ENCODE results near the gene RNF4.
"Not testable (repeated sequence)": the region's sequence is repeated elsewhere in the genome, so short reads cannot be mapped to it uniquely, and the experiment has no call there.

Gene RNF4

GRCh38 chr4:2468456-2469191 lies at the start of gene RNF4:
Gene RNF4 (plus strand): TSS chr4:2469106. CDS start chr4:2490494, 21,388 bp downstream.
- H3K4me3 ChIP-seq: peak within 1 kb of the TSS; percentile 63 to 100 (median 91)
- H3K27ac ChIP-seq: peak within 1 kb of the TSS; percentile 80 to 99 (median 93)

- Histone ChIP-seq H3K27ac (no peak overlapping the region), H3K4me3 (no peak overlapping the region)
Observed at GRCh38 chr4:2419814-2420213, 49.1 kb upstream of the RNF4 start.

GRCh38 chr4:2421928-2422327 lies 47.0 kb upstream of the RNF4 start:
- Histone ChIP-seq H3K4me3 (no peak overlapping the region), H3K27ac (no peak overlapping the region)

GRCh38 chr4:2423066-2423465 lies 45.8 kb upstream of the RNF4 start:
- H3K27ac ChIP-seq: no peak overlapping the region
- no peak overlapping the region for H3K4me3 ChIP-seq

- Histone ChIP-seq H3K27ac (no peak overlapping the region), H3K4me3 (no peak overlapping the region)
Observed at GRCh38 chr4:2423695-2424094, 45.2 kb upstream of the RNF4 start.

GRCh38 chr4:2424581-2424980 lies 44.3 kb upstream of the RNF4 start:
- no peak overlapping the region for H3K27ac ChIP-seq
- H3K4me3 ChIP-seq: no peak overlapping the region

GRCh38 chr4:2425386-2426068 lies 43.4 kb upstream of the RNF4 start:
- Histone ChIP-seq H3K27ac (no peak overlapping the region), H3K4me3 (no peak overlapping the region)

GRCh38 chr4:2426069-2426397 lies 42.9 kb upstream of the RNF4 start:
- Histone ChIP-seq H3K4me3 (no peak overlapping the region), H3K27ac (no peak overlapping the region)

- Histone ChIP-seq H3K27ac (no peak overlapping the region), H3K4me3 (no peak overlapping the region)
Observed at GRCh38 chr4:2426711-2427275, 42.1 kb upstream of the RNF4 start.

GRCh38 chr4:2427383-2428334 lies 41.2 kb upstream of the RNF4 start:
- Histone ChIP-seq H3K27ac (no peak overlapping the region), H3K4me3 (no peak overlapping the region)

GRCh38 chr4:2428496-2429213 lies 40.3 kb upstream of the RNF4 start:
- H3K27ac ChIP-seq: no peak overlapping the region
- H3K4me3 ChIP-seq: no peak overlapping the region

GRCh38 chr4:2429945-2430757 lies 38.8 kb upstream of the RNF4 start:
- H3K27ac ChIP-seq, H3K4me3 ChIP-seq: not testable (repeated sequence)

- no peak overlapping the region for H3K4me3 ChIP-seq
- no peak overlapping the region for H3K27ac ChIP-seq
Observed at GRCh38 chr4:2432004-2432403, 36.9 kb upstream of the RNF4 start.

GRCh38 chr4:2432991-2433530 lies 35.8 kb upstream of the RNF4 start:
- Histone ChIP-seq H3K27ac (peak overlapping the region in 1 of 21 experiments; percentile 28), H3K4me3 (no peak overlapping the region)

- Histone ChIP-seq H3K4me3 (no peak overlapping the region), H3K27ac (peak overlapping the region in 1 of 21 experiments; percentile 28)
Observed at GRCh38 chr4:2433609-2434350, 35.1 kb upstream of the RNF4 start.

GRCh38 chr4:2434420-2434819 lies 34.5 kb upstream of the RNF4 start:
- no peak overlapping the region for H3K27ac ChIP-seq
- H3K4me3 ChIP-seq: no peak overlapping the region

- Histone ChIP-seq H3K4me3 (no peak overlapping the region), H3K27ac (no peak overlapping the region)
Observed at GRCh38 chr4:2436301-2436700, 32.6 kb upstream of the RNF4 start.

Measured in skin epidermis (tissue), 12 donors.